Nephron progenitor cell (in vitro differentiated cells): ENCODE data around the gene CFHR1.

Source experiments
- DNase-seq: peaks from one replicate; pipeline ENCODE4 v3.0.0; 2021
- H3K27ac Mint-ChIP-seq: 2 replicates; pipeline ENCODE4 v1.8.0; 2021; ENCODE audit warnings: mild to moderate bottlenecking, moderate library complexity, mixed read lengths
- H3K27me3 Mint-ChIP-seq: 2 replicates; pipeline ENCODE4 v1.8.0; 2021; ENCODE audit warnings: mild to moderate bottlenecking, low read depth, mixed read lengths; ENCODE audit not compliant: poor library complexity
- H3K36me3 Mint-ChIP-seq: 2 replicates; pipeline ENCODE4 v1.8.0; 2021; ENCODE audit warnings: low read depth, mixed read lengths
- H3K4me1 Mint-ChIP-seq: 2 replicates; pipeline ENCODE4 v1.8.0; 2021; ENCODE audit warnings: mixed read lengths
- H3K4me3 Mint-ChIP-seq: 2 replicates; pipeline ENCODE4 v1.8.0; 2021; ENCODE audit warnings: mild to moderate bottlenecking, moderate library complexity, mixed read lengths
- H3K9me3 Mint-ChIP-seq: 2 replicates; pipeline ENCODE4 v1.8.0; 2021; ENCODE audit warnings: mild to moderate bottlenecking, moderate library complexity, mixed read lengths
- TF ChIP-seq, protein P1 (sequence below): fragments of 200-600 bp; sonication (generic); IDR thresholded peaks from 2 replicates; pipeline ENCODE4 v1.5.0; 2021; ENCODE audit warnings: antibody characterized with exemption

CFHR1 gene

DNA sequence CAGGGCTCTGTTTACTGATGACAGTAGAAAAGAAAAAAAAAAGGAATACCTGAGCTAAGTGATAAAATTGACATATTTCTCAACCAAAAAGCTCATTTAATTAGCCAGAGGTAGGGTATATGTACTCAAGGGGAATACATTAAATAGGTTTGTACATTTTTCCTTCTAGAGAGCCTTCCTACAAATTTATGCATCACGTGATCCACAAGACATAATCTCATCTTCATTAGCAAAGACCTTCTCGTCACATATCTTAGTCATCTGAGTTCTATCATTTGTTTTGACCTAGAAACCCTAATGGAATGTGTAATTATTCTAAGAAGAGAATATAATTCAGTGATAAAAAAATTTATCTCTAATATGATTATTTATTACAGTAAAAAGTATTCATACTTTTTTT is 37.7 kb downstream of the CFHR1 start:
- Mint-ChIP-seq H3K36me3 (no peaks in the 10 kb centered on the region), H3K27ac (no peak overlapping the region), H3K4me1 (no peaks in the 10 kb centered on the region), H3K4me3 (no peak overlapping the region), H3K9me3 (no peaks in the 10 kb centered on the region), H3K27me3 (no peaks in the 10 kb centered on the region)
- DNase-seq, result no peak
- TF ChIP-seq, protein P1, sequence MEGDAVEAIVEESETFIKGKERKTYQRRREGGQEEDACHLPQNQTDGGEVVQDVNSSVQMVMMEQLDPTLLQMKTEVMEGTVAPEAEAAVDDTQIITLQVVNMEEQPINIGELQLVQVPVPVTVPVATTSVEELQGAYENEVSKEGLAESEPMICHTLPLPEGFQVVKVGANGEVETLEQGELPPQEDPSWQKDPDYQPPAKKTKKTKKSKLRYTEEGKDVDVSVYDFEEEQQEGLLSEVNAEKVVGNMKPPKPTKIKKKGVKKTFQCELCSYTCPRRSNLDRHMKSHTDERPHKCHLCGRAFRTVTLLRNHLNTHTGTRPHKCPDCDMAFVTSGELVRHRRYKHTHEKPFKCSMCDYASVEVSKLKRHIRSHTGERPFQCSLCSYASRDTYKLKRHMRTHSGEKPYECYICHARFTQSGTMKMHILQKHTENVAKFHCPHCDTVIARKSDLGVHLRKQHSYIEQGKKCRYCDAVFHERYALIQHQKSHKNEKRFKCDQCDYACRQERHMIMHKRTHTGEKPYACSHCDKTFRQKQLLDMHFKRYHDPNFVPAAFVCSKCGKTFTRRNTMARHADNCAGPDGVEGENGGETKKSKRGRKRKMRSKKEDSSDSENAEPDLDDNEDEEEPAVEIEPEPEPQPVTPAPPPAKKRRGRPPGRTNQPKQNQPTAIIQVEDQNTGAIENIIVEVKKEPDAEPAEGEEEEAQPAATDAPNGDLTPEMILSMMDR, result no peak

DNA sequence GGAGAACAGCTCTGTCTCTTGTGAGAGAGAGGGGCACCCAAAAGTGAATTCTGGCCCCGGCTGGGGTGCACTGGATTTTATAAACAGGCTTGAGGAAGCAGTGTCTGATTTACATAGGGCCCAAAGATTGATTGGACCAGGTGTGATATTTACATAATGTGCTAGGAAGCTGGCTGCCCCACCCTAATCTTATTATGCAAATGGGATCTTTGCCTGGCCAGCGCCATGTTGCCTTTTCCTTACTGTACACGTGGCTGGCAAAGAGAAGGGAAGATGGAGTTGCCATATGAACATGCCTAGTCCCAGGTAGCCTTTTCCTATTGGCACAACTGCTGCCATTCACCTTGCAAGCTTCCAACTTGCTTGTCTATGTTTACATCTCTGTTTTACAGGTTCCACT is 39.3 kb downstream of the CFHR1 start:
- Mint-ChIP-seq H3K27ac (no peak overlapping the region), H3K9me3 (no peaks in the 10 kb centered on the region), H3K27me3 (peaks cover 4% of the 10 kb centered on the region), H3K36me3 (no peaks in the 10 kb centered on the region), H3K4me1 (no peaks in the 10 kb centered on the region), H3K4me3 (no peak overlapping the region)
- TF ChIP-seq, protein P1, result no peak
- DNase-seq, result no peak

DNA sequence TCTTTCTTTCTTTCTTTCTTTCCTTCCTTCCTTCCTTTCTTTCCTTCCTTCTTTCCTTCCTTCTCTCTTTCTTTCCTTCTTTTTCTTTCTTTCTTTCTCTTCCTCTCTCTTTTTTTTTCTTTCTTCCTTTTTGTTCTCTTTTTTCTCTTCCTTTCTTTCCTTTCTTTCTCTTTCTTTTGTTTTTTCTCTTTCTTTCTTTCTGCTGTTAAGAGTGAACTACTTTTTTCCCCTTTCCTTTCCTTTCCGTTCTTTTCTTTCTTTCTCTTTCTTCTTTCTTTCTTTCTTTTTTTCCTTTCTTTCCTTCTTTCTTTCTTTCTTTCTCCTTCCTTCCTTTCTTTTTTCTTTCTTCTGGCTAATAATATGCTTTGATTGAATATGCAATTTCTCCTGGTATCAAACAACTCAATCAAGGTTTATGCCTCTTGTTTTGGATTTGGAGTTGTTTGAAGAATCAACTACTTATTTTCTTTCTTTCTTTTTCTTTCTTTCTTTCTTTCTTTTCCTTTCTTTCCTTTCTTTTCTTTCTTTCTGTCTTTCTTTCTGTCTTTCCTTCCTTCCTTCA is 40.9 kb downstream of the CFHR1 start:
- H3K27me3 Mint-ChIP-seq, result peaks cover 4% of the 10 kb centered on the region
- H3K4me1 Mint-ChIP-seq, result no peaks in the 10 kb centered on the region
- TF ChIP-seq, protein P1, result no peak
- H3K4me3 Mint-ChIP-seq, result no peak overlapping the region
- H3K9me3 Mint-ChIP-seq, result no peaks in the 10 kb centered on the region
- no peaks in the 10 kb centered on the region for H3K36me3 Mint-ChIP-seq
- H3K27ac Mint-ChIP-seq, result no peak overlapping the region
- no peak for DNase-seq

DNA sequence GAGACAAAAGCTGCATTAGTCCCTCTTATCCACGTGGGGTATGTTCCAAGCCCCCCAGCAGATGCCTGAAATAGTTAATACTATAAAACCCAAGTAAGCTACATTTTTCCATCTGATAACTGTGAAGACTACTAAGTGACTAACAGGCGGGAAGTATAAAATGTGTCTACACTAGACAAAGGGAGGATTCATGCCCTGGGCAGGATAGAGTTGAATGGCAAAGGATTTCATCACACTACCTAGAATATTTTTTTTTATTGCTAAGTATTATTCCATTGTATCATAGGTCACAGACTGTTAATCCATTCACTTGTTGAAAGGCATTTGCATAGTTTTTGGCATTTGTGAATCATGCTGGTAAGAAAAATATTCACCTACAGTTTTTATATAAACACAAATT is 41.9 kb downstream of the CFHR1 start:
- H3K36me3 Mint-ChIP-seq, result no peaks in the 10 kb centered on the region
- H3K9me3 Mint-ChIP-seq, result no peaks in the 10 kb centered on the region
- TF ChIP-seq, protein P1, result no peak
- H3K4me3 Mint-ChIP-seq, result no peak overlapping the region
- H3K27me3 Mint-ChIP-seq, result peaks cover 4% of the 10 kb centered on the region
- no peak for DNase-seq
- no peaks in the 10 kb centered on the region for H3K4me1 Mint-ChIP-seq
- H3K27ac Mint-ChIP-seq, result no peak overlapping the region

DNA sequence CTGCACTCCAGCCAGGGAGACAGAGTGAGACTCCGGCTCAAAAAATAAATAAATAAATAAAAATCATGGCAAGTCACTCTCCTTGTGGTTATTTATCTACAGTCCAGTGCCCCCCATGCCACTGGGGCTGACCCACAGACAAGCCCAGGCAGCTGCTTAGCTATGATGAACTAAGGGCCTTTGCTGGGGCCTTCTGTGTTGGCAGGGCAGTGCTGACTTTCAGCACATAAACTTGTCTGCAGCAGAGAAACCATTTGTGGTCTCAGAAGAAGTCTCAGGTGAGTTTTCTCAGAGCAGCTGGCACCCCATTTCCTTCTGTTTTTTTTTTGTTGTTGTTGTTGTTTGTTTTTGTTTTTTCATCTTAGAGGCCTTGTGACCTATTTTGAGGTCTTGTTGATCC is 47.4 kb downstream of the CFHR1 start:
- TF ChIP-seq, protein P1, result no peak
- H3K4me3 Mint-ChIP-seq, result no peak overlapping the region
- H3K4me1 Mint-ChIP-seq, result no peaks in the 10 kb centered on the region
- no peaks in the 10 kb centered on the region for H3K36me3 Mint-ChIP-seq
- no peaks in the 10 kb centered on the region for H3K9me3 Mint-ChIP-seq
- no peak for DNase-seq
- H3K27me3 Mint-ChIP-seq, result peaks cover 4% of the 10 kb centered on the region
- H3K27ac Mint-ChIP-seq, result no peak overlapping the region

DNA sequence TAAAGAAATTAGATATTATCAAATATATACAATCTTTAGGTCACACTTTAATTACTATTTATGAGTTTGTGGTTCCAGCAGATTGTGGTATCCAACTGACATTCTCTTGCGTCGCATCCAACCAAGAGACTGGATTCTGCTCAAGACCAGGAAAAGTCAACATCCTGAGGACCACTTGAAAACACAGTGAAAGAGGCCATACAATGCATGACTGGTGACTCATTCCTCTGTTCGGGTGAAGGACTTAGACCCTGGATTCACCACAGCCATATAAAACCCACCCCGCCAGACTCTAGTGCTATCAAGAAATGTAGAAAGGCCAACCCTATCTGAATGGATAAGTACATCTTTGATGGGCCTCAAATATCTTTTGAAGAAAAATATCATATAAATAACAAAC is 53.9 kb downstream of the CFHR1 start:
- H3K36me3 Mint-ChIP-seq, result no peaks in the 10 kb centered on the region
- no peaks in the 10 kb centered on the region for H3K4me1 Mint-ChIP-seq
- H3K27me3 Mint-ChIP-seq, result peaks cover 38% of the 10 kb centered on the region
- TF ChIP-seq, protein P1, result no peak
- H3K4me3 Mint-ChIP-seq, result no peak overlapping the region
- no peak overlapping the region for H3K27ac Mint-ChIP-seq
- peaks cover 8% of the 10 kb centered on the region for H3K9me3 Mint-ChIP-seq
- DNase-seq, result no peak
